Activated CD4-positive, alpha-beta T cell treated with anti-CD3 and anti-CD28 coated beads, Interleukin-2, amount 50 U/mL, for 24 hours (primary cell): ENCODE results near the gene HECTD4.
"Not testable (repeated sequence)": the region's sequence is repeated elsewhere in the genome, so short reads cannot be mapped to it uniquely, and the experiment has no call there.

Source experiments
- DNase-seq, 2 donors: peaks; one replicate each; pipeline ENCODE4 v3.0.0-alpha.2; 2020; ENCODE audit warnings: low read depth in 1 of 2, low spot score in 1 of 2

HECTD4 gene

DNA sequence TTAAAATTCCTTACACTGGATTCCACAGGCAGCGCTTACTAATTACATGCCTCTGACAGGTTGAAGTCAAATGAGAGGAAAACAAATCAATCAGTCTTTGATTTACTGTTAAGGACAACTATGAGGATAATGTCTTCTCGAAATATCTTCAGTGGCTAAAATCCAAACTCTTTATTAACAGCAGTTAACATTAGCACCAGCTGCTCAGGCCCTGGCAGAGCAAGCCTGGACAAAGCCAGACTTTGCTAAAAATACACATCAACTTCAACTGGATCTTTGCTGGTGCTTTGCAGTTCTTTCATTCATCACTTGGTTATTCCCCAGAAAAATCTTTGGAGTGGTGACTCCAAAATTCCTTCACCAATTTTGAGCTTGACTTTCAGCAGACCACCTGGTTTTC, 98.7 kb downstream of the HECTD4 start:
- DNase-seq = no peak

DNA sequence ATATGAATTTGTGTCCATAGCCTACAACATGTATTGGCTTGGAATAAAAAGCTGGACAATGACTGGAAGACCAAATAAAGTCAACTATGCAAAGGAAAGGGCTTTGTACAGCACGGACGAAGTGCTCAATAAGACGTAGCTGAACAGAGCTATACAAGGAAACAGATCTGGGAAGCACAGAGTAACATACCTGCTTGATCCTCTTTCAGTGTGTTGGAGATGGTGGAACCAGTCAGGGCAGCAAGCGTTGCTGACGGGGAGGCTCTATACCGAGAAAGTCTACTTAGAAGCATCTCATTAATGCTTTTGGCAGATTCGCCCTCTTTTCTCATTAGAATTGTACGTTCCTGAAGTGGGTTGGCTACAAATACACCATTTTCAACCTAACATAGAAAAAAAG, 99.3 kb downstream of the HECTD4 start:
- no peak for DNase-seq

DNA sequence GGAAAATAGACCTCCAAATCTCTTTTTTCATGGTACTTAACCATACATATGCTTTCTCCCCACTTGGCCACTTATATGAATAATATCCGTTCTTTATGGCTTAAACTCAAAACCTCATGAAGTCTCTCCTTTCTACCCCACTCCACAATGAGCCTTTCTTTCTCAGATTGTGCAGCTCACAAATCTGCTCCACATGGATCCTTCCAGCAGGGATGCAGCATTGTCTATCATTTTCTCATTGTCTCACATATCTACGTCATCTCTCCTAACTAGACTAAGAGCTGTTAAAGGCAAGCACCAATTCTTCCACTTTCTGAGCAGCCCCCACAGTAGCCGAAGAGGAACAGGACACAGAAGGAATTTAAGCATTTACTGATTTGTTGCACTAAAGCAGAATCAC, 106.4 kb downstream of the HECTD4 start:
- no peak for DNase-seq

DNA sequence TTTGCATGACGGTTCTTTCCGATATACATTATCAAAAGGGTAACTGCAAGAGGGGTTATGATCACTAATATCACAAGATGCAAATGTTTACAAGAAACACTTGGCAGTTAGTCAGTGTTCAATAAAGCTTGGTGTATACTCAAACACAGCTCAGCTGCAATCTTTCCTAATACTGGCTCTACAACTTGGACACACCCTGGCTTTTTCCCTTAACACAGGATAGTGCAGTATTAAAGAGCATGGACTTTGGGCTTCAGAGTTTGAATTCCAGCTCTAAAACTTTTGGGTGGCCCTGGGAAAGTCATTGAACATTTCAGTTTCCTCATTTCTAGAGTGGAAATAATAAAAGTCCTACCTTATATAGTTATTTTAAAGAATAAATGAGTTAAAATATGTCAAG, 107.0 kb downstream of the HECTD4 start:
- DNase-seq = no peak

DNA sequence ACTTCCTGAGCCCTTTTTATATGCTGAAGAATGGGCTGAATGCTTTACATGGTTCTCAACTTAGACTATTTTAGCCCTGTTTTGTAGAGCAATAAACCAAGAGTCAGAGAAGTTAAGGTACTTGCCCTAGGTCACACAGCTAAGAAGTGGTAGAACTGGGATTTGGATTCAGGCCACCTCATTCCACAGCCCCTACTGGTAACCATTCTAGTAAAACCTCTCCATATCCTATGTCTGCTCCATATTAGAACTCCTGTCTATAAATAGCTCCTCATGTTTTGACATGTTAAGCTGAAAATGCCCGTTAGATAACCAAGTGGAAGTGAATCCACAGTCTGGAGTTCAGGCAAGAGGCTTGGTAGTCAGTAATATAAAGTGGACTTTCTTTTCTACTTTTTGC, 111.6 kb downstream of the HECTD4 start:
- DNase-seq = no peak

DNA sequence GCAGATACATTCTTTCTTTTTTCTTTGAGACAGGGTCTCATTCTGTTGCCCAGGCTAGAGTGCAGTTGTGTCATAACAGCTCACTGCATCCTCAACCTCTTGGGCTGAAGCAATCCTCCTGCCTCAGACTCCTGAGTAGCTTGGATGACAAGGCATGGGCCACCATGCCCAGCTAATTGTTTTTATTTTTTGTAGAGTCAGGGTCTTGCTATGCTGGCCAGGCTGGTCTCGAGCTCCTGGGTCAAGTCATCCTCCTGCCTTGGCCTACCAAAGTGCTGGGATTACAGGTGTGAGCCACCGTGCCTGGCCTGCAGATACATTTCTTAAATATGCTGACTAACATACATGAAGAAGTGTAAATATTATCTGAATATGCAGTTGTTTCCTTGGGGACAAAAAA, 115.8 kb downstream of the HECTD4 start:
- DNase-seq = no peak

DNA sequence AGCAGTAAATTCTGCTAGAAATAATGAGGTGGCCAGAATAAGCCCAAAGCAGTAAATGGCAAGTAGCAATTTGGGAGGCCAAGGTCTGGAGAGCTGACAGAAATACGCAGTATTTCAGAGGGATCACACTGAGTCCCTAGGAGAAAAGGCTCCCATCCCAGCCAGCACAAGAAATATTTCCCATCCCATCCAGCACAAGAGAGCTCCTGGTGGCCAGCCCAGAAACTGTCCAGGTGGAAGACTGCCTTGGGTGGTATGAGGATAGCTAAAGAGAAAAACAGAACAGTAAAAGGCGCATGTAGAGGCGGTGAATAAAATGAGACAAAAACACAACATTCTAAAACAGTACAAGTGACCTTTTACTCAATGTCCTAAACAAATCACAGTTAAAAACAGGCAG, 120.7 kb downstream of the HECTD4 start:
- no peak for DNase-seq

DNA sequence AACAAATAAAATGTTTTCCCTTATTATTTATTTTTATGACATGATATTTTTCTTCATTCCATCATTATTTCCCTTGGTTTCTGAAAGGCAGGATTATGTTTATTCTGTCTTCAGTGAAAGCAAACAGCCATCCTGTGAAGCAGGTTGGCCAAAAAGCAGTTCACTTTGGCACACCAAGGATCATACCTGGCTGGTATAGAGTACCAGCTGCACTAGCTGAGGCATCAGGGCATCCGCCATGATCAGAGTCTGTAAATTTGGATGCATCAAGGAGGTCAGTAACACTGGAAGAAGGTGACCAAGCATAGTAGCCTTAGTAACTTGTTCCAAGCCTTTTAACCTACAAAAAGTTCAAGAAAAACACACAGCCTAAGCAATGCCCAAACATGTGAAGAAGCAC, 123.3 kb downstream of the HECTD4 start:
- DNase-seq = no peak

DNA sequence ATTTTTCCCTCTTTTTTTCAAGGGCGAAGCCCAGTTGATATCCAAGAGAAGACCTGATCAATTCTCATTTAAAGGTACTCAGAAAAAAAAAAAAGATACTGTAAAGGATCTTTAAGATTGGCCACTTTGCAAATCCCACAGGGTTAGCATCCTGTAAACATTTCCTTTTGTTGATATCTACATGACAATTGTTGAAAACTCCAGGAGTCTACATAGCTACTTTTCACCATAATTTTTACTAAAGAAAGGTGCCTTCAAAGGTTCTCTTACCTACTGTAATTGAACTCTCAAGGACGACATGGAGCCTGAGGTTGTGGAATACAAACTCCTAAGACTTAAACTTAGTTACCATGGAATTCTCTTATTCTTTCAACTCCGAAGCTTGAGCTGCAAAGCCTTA, 125.5 kb downstream of the HECTD4 start:
- no peak for DNase-seq

DNA sequence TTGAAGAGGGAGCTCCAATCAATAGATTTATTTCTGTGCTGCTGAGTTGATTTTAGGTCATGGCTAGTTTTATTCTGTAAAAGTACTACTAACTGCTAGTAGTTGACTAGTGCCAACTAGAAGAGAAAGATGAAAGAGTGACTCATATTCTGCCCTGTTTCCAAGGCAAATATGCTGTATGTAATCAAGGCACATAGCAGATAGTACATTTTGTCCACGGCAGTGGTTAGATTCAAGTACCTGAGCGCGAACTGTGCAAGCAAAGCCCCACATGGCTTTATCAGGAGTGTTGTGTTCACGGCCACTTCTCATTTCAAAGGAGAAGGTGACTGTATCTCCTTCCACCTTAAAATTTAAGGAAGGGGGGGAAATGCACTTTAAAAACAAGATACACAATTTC, 130.0 kb downstream of the HECTD4 start:
- DNase-seq = no peak

DNA sequence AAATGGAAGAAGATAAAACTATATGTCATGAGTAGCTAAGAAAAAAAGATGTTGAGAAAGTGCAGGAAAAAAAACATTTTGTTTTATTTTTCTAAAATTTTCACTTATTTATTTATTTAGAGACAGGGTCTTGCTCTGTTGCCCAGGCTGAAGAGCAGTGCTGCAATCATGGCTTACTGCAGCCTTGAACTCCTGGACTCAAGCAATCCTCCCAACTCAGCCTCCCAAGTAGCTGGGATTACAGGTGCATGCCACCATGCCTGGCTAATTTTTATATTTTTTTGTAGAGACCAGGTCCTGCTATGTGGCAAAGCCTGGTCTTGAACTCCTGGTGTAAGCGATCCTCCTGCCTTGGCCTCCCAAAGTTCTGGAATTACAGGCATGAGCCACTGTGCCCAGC, 137.3 kb downstream of the HECTD4 start:
- not testable (repeated sequence) for DNase-seq

DNA sequence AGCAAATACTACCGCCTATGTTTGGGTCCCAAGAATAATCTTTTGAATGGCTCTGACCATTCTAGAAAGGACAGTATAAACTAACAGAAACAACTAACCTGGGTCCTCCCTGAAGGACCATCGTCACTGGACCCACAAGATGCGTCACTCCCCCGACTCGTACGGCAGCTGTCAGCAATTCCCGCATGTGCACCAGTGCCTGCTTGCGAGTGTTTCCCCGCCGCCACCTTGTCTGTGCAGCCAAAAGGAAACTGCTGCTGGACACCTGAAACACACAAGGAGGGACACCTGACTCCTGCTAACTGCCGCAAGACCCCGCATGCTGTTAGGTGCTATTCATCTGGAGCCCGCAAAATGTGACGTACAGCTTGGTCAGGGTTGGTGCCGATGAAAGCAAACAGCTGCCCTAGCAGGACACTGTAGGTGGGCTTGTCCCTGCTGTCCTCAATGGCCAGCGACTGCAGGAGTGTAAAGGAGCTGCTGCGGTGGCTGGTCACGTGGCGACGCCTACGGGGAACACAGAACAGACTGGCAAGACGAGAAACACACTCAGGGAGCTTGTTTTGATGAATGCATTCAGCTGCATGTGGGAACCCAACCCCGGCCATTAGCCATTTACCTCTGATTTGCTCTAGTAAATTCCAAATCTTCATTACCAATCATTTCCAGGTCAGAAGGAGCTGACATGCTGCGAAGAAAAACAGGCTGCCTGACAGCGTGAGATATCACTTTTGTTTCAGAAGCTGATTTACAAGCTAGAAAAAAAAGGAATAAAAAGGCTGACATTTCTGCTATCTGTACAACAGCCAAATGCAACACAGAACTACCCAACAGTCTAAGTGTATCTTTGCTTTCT, 138.7 kb downstream of the HECTD4 start:
- DNase-seq = no peak

DNA sequence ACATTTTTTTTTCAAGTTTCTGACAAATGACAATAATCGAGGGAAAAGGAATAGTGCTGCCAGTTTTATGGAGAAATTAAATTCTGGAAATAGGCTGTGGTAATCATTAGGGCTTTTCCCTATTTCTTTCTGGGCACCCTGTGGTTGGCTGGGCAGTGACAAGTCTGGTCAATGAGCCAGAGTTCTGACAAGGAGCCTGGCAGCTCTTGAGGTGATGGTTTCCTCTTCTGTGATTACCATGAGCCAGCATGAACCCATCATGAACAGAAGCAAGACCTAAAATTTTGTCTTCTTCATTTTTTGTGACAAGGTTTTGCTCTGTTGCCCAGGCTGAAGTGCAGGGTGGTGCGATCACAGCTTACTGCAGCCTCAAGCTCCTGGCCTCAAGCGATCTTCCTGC, 141.1 kb downstream of the HECTD4 start:
- DNase-seq = no peak

DNA sequence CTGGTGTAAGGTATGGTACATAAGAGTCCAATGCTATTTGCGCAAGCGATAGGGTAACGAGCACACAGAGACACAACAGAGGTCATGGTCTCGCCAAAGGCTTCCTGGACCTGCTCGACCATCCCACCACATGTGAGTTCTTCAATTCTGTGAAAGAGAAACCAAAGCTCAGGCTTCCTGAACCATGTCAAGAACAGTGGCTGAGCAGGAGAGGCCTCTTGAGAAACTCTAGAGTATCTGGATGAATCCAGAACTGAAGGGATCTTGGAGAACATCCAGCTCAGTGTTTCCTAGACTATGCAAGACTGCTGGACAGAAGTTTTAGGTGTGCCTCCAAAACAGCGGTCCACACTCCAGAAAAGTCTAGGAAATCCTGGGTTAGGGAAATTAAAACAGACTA, 142.3 kb downstream of the HECTD4 start:
- no peak for DNase-seq

DNA sequence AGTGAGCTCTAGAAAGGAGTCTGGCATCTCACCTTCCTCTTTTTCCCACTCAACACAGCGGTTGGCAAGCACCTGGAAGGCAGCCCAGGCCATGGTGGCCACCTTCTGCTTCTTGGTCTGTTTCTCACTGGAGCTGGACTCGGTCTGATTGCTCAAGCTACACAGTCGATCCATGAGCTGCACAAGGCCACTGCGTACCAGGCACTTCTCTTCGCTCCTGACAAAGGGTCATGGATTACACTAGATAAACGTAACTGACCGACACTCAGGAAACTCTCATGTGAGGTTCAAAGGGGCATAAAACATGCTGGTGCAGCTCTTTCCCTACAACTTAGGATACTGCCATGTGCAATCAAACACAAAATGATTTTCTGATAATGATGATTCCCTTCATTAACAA, 143.2 kb downstream of the HECTD4 start:
- no peak for DNase-seq

DNA sequence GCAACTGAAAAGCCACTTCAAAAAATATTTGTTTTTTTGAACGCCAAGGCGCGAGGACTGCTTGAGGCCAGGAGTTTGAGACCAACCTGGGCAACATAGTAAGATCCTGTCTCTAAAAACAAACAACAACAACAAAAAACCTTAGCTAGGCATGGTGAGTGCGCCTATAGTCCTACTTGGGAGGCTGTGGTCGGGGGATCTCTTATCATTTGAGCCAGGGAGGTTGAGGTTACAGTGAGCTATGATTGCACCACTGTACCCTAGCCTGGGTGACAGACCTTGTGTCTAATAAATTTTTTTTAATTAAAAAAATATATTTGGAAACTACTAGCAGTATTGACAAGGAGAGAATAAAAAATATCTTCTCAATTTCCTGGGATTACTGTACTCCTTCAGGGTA, 143.8 kb downstream of the HECTD4 start:
- no peak for DNase-seq

DNA sequence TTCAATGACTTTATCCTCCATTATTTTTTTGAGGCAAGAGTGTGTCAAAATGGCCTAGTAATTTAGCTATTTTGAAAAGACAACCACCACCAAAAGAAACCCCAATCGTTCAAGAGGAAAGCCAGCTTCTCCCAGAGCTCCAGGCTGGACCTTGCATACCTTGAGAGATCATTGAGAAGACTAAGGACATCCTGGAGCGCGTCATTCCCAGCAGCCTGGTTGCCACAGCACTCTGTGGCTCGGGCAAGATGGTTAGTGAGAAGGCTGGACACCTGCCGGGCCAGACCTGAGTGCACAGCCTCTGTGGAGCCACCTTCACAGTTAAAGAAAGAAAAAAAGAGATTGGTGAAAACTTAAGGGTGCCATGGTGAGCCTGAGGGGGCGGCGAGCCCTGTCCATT, 145.4 kb downstream of the HECTD4 start:
- no peak for DNase-seq

DNA sequence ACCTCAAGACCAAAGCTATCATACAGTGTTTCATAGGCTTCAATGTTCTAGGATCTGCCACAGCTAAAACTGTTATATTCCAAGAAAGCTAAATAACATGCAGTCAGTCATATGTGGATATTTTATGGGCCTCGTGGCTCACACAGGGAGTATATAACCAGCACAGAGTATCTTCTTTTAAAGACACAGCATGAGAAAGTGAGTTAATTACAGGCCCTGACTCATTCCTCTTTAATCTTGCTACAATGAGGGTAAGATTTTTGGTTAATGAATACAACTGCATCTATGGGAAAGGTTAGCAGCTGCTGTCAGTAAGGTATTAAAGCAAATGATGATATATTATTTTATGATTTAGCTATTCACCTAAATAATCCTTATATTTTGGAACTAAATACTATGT, 145.8 kb downstream of the HECTD4 start:
- DNase-seq = no peak

DNA sequence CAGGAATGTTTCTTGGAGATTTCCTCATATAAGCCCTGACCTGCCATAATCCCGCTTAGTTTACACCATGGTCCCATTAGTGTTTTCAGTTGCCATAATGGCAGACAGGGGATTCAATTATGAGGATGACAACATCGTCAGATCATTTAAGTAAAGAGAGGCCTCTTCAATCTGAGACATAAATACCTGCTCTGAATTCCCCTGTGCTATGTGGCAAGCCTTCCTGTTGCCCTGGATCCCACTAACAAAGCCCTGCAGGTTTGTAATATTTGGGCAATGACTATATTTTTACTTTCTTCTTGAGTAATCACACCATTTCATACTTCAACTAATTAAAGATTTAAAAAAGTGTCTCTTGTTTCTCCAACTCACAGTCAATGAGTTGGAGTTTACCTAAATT, 147.9 kb downstream of the HECTD4 start:
- DNase-seq = no peak

DNA sequence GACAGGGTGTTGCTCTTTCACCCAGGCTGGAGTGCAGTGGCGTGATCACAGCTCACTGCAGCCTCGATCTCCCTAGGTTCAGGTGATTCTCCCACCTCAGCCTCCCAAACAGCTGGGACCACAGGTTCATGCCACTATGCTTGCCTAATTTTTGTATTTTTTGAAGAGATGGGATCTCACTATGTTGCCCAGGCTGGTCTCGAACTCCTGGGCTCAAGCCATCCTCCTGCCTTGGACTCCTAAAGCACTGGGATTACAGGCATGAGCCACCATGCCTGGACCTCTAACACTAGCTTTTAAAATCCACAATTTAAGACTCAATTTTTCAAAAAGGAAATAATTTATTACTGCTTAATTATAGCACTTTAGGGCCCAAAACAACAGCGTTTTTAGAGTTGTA, 149.0 kb downstream of the HECTD4 start:
- no peak for DNase-seq

DNA sequence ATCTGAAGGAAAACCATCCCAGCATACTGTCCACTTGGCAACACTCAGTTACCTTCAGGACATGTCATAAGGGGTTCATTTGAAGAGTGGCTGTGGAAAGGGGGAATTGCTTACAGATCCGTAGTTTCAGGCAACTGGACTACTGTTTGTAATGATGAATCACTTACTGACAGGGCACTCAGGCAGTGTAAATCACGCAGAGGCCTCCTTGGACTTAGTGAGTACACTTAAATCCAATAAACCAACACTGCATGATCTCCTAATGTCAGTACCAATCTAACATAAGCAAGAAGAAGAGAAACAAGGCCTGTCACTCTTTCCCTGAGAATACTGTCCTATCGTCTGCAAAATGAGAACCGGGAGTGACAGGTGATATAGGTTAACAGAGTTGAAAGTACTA, 152.1 kb downstream of the HECTD4 start:
- DNase-seq = no peak

DNA sequence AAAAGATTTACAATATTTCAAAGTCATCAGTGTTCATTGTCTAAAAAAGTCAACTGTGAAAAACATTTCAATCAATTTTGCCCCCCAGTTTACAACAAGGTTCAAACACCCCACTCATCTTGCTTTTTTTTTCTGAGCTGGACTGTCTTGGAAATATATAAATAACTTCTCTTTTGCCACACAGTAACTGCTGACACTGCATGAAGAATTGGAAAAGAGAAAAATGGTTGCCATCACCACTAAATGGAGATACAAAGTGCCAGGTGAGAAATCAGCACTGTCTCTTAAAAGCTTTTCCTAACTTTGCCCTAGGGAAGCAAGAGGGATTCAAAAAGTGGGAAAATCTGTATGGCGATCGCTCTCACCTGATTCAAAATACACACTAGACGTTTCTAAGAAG, 155.5 kb downstream of the HECTD4 start:
- no peak for DNase-seq

DNA sequence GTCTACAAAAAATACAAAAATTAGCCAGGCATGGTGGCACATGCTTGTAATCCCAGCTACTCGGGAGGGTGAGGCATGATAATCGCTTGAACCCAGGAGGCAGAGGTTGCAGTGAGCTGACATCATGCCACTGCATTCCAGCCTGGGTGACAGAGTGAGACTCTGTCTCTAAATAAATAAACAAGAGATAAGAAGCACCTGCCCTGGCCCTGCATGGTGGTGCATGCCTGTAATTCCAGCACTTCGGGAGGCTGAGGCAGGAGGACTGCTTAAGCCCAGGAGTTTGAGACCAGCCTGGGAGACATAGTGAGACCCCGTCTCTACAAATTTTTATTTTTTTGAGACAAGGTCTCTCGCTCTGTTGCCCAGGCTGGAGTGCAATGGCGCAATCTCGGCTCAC, 161.6 kb downstream of the HECTD4 start:
- not testable (repeated sequence) for DNase-seq
